LoVo (cell line): ENCODE results near the gene FILIP1L.

Experiments
- DNase-seq: peaks from one replicate; pipeline ENCODE4 v3.0.0-alpha.2; 2016; ENCODE audit warnings: low spot score

FILIP1L gene

GRCh38 chr3:99867594-99868310 lies 246.5 kb downstream of the FILIP1L start:
- no peak for DNase-seq

GRCh38 chr3:99866261-99866761 lies 248.0 kb downstream of the FILIP1L start:
- DNase-seq, result no peak

DNA sequence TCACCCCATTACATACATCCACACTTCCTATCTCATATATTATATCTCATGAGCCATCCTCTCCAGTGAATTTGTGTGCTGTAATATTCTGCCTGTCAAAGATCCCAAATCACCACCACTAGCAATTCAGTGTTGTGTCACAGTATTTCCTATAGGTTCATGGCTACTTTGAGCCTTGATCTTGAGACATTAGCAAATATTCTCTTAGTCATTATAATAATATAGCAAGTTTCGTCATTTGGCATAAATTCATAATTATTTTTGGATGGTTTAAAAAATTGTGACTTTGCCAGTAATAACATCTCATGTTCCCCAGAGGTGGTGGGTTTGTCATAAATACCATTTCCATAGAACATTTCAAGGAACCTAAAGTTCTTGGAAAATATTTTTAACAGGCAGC lies 249.0 kb downstream of the FILIP1L start:
- DNase-seq, result no peak

DNA sequence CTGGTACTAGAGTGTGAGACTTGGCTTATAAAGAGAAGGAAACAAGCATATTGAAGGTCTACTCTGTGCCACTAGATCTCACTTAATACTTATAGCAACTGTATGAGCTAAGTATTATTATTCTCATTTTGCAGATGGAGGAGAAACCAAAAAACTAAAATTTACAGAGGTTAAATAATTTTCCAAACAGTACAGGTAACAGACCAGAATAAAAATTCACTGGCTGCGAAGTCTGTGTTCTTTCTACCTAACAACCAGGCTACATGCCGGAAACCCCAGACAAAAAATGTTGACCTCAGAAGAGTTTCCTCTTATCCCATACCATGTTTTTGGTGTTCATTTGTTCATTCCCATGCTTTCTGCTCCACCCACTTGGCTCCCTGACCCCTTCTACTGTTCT lies 250.0 kb downstream of the FILIP1L start:
- DNase-seq, result no peak

- no peak for DNase-seq
Measured at GRCh38 chr3:99863588-99863987, 250.7 kb downstream of the FILIP1L start.

DNA sequence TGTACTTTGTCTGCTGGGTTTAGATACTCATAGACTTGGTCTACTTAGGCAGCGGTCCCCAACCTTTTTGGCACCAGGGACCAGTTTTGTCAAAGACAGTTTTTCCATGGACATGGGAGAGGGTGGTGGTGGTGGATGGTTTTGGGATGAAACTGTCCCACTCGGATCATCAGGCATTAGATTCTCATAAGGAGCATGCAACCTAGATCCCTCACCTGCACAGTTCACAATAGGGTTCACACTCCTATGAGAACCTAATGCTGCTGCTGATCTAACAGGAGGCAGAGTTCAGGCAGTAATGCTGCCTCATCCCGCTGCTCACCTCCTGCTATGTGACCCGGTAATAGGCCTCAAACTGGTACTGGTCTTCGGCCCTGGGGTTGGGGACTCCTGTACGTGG lies 251.3 kb downstream of the FILIP1L start:
- DNase-seq, result no peak

DNA sequence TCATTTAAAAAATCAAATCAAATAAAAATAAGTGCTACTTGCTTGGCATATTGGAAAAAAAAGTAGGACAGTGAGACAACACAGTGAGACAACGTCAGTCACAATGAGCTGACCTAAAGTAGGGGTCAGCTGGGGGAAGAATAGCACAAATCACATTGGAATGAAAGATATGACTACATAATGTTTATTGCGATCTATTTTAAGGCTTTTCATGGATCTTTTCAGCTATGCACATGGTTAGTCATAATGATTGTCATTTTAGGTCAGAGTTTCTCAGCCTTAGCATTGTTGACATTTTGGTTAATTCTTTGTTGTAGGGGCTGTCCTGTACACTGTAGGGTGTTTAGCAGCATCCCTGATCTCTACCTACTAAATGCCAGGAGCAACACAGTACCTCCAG lies 252.1 kb downstream of the FILIP1L start:
- DNase-seq, result peak; percentile 5

GRCh38 chr3:99861216-99861615 lies 253.1 kb downstream of the FILIP1L start:
- no peak for DNase-seq

DNA sequence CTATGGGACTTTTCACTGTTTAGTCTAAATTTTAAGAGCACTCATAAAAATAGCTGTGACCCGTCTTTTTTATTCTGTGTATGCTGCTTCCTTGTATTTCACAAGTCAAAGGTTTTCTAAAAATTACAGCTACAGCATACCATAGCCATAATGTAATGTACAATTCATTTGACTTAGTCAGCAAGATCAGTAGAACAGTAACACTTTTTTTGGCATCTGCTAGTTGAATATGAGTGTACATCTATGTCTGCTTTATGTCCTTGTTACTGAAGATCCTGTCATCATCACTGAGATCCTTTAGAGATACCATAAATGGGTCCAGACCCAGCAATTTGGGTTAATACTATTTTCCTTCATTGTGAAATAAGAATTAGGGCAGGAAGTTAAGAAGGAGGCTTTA lies 254.5 kb downstream of the FILIP1L start:
- no peak for DNase-seq

GRCh38 chr3:99858469-99858868 lies 255.8 kb downstream of the FILIP1L start:
- DNase-seq, result no peak

DNA sequence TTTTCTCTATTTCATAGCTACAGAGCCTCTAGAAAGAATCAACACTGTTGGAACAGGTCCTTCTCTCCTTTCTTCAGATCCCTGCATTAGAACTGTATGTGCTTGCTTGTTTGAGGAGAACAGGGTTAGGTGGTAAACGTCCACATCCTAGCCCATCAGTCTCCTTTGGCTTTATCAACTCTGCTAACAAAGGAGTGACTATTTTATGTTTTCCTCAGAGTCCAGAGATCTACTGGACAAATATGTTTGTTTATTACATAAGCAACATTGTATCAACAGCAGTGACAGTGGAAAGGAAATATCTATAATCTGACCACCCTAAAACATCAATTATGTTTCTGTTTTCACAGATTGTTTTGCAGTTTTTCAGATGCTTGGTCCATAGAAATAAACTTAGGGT lies 257.0 kb downstream of the FILIP1L start:
- DNase-seq, result no peak

DNA sequence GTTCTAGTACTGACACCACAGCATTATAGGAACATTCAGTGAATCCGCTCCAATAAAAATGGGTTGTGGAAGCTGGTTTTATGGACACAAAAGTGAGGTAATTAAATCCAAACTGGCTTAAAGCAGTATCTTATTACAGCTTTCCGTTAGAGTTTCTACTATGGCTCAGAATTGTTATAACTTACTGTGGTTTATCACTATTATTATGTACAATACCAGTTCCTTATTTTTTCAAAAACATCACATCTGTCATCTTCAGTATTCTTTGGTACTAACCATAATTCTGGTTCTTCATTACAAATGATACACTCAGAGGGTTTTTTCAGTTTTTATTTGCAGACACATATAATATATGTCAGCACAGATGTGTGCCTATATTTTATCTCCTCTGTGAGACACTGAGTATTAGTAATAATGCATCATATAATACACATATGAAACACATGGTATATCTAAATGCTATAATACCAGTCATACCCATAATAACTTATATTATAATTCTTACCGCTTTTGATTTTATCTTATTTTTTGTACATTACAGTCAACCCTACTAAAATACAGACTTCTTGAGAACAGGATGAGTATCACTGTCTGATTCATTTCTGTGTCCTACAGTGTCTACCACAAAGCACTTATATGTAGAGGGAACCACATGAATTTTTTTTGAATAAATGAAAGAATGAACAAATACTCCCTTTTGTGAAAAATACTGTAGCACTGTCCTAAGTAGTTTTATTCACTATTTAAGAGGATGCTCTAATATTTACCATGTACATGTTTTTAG lies 257.7 kb downstream of the FILIP1L start:
- DNase-seq, result no peak

DNA sequence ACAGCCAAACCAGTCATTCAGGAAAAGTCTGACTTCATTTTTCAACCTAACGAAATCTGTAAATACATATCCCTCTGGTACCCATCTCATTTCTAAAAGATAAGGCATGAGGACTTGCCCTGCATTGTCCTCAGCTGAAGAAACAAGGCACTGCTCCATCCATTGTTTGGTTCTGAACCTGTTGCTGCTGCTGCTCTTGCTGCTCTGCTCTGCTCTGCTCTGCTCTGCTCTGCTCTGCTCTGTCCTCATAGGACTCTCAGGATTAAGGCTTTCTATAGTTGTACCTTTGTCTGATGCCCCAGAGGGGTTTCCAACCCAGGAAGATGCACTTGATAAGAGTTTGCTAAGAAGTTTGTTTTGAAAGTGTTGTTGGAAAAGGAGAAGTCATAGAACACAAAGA lies 258.4 kb downstream of the FILIP1L start:
- no peak for DNase-seq

GRCh38 chr3:99854756-99855298 lies 259.5 kb downstream of the FILIP1L start:
- DNase-seq, result no peak

DNA sequence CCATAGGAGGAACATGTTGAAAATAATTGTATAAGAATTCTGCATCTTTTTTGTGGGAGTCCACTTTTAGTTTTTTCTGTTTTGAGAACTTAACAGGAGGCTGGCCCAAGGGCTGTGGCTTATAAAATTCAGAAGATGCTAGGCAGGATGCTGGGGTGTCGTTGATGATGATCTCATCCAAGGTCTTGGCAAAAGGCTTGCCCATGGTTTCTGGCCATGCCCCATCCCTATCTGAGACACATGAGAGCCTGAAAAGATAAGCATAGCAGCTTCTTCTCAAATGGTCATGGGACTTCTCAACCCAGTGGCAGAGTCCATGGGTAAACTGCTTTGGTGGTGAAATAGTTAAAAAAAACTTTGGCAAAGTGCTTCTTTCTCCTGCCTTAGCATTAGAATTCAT lies 261.4 kb downstream of the FILIP1L start:
- no peak for DNase-seq

DNA sequence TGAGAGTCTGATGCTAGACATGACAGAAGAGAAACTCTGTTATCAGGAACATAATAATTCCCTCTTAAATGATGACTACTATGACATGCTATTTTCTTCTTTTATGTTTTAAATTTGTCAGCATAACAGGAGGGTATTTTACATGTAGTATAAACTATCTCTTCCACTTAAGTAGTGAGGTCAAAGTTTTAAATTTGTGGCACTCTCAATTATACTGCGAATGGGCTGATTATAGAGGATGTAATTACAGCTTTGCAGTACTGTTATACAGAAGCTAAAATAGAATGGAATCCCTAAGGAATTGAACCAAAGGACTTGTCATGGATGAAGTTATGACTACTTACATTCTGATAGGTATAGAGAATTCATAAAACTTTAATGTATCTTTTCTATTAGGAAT lies 262.3 kb downstream of the FILIP1L start:
- no peak for DNase-seq

DNA sequence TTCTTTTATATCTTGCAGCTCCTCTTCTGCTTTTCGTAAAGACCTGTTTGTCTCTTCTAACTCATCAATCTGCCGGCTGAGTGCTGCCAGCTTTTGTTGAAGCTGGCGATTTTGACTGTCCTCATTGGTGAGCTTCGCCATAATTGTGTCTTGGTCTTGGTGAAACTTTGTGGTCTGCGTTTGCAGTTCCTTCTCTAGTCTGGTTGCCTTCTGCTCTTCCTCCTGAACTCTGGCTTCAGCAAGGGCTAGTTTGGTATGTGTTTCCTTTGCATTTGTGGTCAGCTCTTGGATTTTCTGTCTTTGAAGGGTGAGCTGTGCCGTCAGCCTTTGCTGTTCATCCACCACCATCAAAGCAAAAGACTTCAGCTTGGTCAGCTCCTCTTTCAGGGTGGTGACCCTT lies 263.7 kb downstream of the FILIP1L start:
- DNase-seq, result no peak

DNA sequence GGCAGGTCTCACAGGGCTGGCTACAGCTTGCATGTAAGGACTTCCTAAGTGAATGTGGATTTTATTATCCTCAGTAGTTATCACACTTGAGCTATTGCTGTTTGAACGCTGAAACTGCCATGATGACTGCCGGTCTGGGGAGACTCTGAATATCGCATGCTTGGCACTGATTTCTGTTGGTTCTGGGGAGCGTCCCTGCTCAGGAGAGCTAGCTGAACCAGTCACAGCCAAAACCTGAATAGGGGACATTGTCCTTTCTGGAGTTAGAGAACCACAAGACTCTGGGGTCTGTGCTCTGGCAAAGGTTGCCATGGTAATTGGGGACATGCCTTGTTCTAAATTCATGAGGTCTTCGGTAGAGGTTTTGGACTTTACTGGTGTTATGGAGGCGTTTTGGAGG lies 265.9 kb downstream of the FILIP1L start:
- no peak for DNase-seq

DNA sequence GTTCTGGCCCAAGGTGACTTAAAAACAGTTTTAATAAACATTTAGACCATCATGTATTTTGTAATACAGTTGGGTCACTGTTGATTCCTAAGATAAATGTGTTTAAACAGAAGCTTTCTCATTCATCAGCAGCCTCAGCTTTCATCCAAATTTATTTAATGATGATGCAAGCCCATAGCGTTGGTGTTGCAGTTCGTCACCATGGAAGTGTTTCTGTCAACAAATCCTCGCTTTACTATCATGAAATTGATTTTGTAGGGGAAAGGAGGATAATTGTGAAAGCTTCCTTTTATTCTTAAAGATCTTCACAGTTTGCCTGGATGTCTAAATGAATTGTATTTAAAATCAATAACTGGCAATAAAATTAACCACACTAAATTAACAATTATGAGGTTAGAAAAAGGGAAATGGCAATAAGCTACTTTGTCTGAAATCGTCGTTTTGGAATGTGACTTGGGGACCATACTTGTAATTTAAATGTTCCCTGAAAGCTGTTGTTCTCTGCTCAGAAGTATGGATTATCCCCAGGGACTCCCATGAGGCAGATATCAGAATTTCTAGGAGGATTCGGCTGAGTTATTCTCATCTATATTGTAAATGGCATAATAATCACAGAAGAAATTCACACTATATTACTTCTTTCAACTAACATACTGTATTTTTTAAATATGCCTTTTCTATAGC lies 267.7 kb downstream of the FILIP1L start:
- no peak for DNase-seq

DNA sequence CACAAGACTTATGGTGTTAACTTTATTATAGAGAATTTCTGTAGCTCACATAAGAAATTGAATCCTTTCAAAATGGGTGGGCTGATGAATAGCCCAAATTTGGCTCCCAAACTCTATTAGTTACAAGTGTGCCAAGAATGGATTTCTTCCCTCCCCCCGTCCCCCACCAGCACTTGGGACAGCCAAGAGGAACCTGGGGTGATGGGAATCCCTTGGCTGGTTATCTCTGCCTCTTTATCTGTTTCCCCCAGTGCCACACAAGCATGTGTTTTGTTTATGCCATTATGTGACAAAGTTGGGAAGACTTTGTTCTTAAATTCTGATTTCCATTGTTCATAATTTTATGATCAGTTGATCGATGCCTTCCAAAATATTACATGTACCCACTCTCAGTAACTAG lies 268.3 kb downstream of the FILIP1L start:
- DNase-seq, result no peak

DNA sequence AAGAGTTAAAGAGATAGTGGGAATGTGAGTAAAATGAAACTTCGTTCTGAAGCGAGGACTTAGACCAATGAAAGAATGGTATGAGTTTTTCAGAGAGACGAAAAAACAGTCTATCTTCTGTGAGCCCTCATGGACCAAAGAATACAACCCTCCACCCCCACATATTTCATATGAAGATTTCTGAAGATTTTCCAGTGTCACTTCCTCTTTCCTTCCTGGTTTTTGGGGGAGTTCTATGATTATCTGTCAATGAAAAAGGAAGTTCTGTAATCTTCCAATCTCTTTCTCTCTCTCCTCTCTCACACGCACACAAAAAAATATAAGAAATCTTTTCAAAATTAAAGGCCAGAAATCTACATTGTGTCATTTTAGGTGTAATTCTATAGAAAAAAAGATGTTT lies 269.0 kb downstream of the FILIP1L start:
- no peak for DNase-seq

GRCh38 chr3:99843590-99844258 lies 270.6 kb downstream of the FILIP1L start:
- no peak for DNase-seq
